H9 (cell line): ENCODE measurements around the gene NAGLU. TPM values are rescaled to one million over a fixed set of nuclear protein-coding genes. Genes with fewer than 3 reads are reported as not detected.

Experiments
- DNase-seq: peaks from one replicate; pipeline ENCODE4 v3.0.0-alpha.2; 2017
- H2AFZ ChIP-seq: one replicate; pipeline ENCODE4 v1.6.1; 2013; ENCODE audit warnings: mild to moderate bottlenecking, low read length, control low read depth, moderate library complexity
- H2AK5ac ChIP-seq: 2 replicates; pipeline ENCODE4 v1.6.1; 2013; ENCODE audit warnings: low read length, control low read depth, mixed read lengths; ENCODE audit not compliant: insufficient read length
- H2BK120ac ChIP-seq: one replicate; pipeline ENCODE4 v1.6.1; 2013; ENCODE audit warnings: low read depth, mild to moderate bottlenecking, low read length, control low read depth, inconsistent platforms; ENCODE audit not compliant: poor library complexity, severe bottlenecking
- H2BK12ac ChIP-seq: 2 replicates; pipeline ENCODE4 v1.6.1; 2013; ENCODE audit warnings: low read length, control low read depth, mixed read lengths, low read depth; ENCODE audit not compliant: insufficient read length
- H2BK15ac ChIP-seq: 2 replicates; pipeline ENCODE4 v1.6.1; 2013; ENCODE audit warnings: low read depth, low read length, control low read depth
- H2BK20ac ChIP-seq: one replicate; pipeline ENCODE4 v1.6.1; 2013; ENCODE audit warnings: low read depth, mild to moderate bottlenecking, low read length, control low read depth, inconsistent platforms; ENCODE audit not compliant: poor library complexity, severe bottlenecking
- H2BK5ac ChIP-seq: 2 replicates; pipeline ENCODE4 v1.6.1; 2013; ENCODE audit warnings: low read length, control low read depth, mixed read lengths; ENCODE audit not compliant: insufficient read length
- H3K14ac ChIP-seq: 2 replicates; pipeline ENCODE4 v1.6.1; 2013; ENCODE audit warnings: low read length, control low read depth; ENCODE audit not compliant: insufficient read depth
- H3K18ac ChIP-seq: 2 replicates; pipeline ENCODE4 v1.6.1; 2013; ENCODE audit warnings: low read depth, mild to moderate bottlenecking, mixed read lengths, low read length, control low read depth; ENCODE audit not compliant: insufficient read length
- H3K23ac ChIP-seq: 2 replicates; pipeline ENCODE4 v1.6.1; 2013; ENCODE audit warnings: low read length, control low read depth, mixed read lengths, low read depth; ENCODE audit not compliant: insufficient read length
- H3K23me2 ChIP-seq: 2 replicates; pipeline ENCODE4 v1.6.1; 2013; ENCODE audit warnings: low read depth, mild to moderate bottlenecking, mixed read lengths, low read length, control low read depth; ENCODE audit not compliant: insufficient read length, poor library complexity, severe bottlenecking
- H3K27ac ChIP-seq: 2 replicates; pipeline ENCODE4 v1.5.1; 2013; ENCODE audit warnings: low read length, control low read depth, mixed read lengths, low read depth; ENCODE audit not compliant: insufficient read length
- H3K27me3 ChIP-seq: 2 replicates; pipeline ENCODE4 v1.6.1; 2013; ENCODE audit warnings: low read length, control low read depth, inconsistent platforms; ENCODE audit not compliant: insufficient read depth
- H3K4ac ChIP-seq: 2 replicates; pipeline ENCODE4 v1.6.1; 2013; ENCODE audit warnings: low read depth, mild to moderate bottlenecking, control low read depth, inconsistent platforms, low read length, moderate library complexity
- H3K4me1 ChIP-seq: 2 replicates; pipeline ENCODE4 v1.6.1; 2013; ENCODE audit warnings: low read length, control low read depth, inconsistent platforms; ENCODE audit not compliant: insufficient read depth
- H3K4me2 ChIP-seq: 2 replicates; pipeline ENCODE4 v1.6.1; 2013; ENCODE audit warnings: low read length, control low read depth, mixed read lengths; ENCODE audit not compliant: insufficient read length, insufficient read depth
- H3K56ac ChIP-seq: 2 replicates; pipeline ENCODE4 v1.6.1; 2013; ENCODE audit warnings: low read depth, mild to moderate bottlenecking, mixed read lengths, low read length, control low read depth; ENCODE audit not compliant: insufficient read length
- H3K79me1 ChIP-seq: 2 replicates; pipeline ENCODE4 v1.6.1; 2013; ENCODE audit warnings: low read depth, mild to moderate bottlenecking, moderate library complexity, low read length, control low read depth, inconsistent platforms; ENCODE audit not compliant: insufficient read depth, poor library complexity, severe bottlenecking
- H3K79me2 ChIP-seq: 2 replicates; pipeline ENCODE4 v1.6.1; 2013; ENCODE audit warnings: low read length, control low read depth, inconsistent platforms; ENCODE audit not compliant: insufficient read depth
- H3K9ac ChIP-seq: 2 replicates; pipeline ENCODE4 v1.6.1; 2013; ENCODE audit warnings: low read length, control low read depth, mixed read lengths; ENCODE audit not compliant: insufficient read length; ENCODE audit errors: extremely low read depth
- H3K9me3 ChIP-seq: one replicate; pipeline ENCODE4 v1.6.1; 2013; ENCODE audit warnings: low read depth, low read length, inconsistent platforms; ENCODE audit not compliant: control insufficient read depth
- H3T11ph ChIP-seq: one replicate; pipeline ENCODE4 v1.6.1; 2013; ENCODE audit warnings: mild to moderate bottlenecking, low read length, control low read depth, inconsistent platforms
- H4K20me1 ChIP-seq: one replicate; pipeline ENCODE4 v1.6.1; 2013; ENCODE audit not compliant: control insufficient read depth, insufficient read length, insufficient read depth
- H4K5ac ChIP-seq: 2 replicates; pipeline ENCODE4 v1.6.1; 2013; ENCODE audit warnings: low read depth, mild to moderate bottlenecking, mixed read lengths, low read length, control low read depth; ENCODE audit not compliant: insufficient read length
- H4K8ac ChIP-seq: replicated peaks from 2 replicates; pipeline ENCODE4 v1.6.1; 2013; ENCODE audit warnings: low read length, control low read depth, mixed read lengths, low read depth; ENCODE audit not compliant: insufficient read length
- H4K91ac ChIP-seq: 2 replicates; pipeline ENCODE4 v1.6.1; 2013; ENCODE audit warnings: low read depth, mild to moderate bottlenecking, moderate library complexity, mixed read lengths, low read length, control low read depth; ENCODE audit not compliant: insufficient read length
- H3K27ac Mint-ChIP-seq, 3 experiments: 2 replicates in 2 of 3; 3 replicates in 1 of 3; pipeline ENCODE4 v1.8.0; 2020 to 2021; ENCODE audit warnings: mixed read lengths in 3 of 3, mild to moderate bottlenecking in 1 of 3, moderate library complexity in 1 of 3
- H3K27me3 Mint-ChIP-seq: 2 replicates; pipeline ENCODE4 v1.8.0; 2021; ENCODE audit warnings: low read depth, mild to moderate bottlenecking, moderate library complexity, mixed read lengths
- H3K36me3 Mint-ChIP-seq, 3 experiments: 2 replicates in 2 of 3; 3 replicates in 1 of 3; pipeline ENCODE4 v1.8.0; 2020 to 2021; ENCODE audit warnings: low read depth in 3 of 3, mixed read lengths in 3 of 3; ENCODE audit not compliant: insufficient read depth in 1 of 3
- H3K4me1 Mint-ChIP-seq, 2 experiments: 2 replicates each; pipeline ENCODE4 v1.8.0; 2020; ENCODE audit warnings: mixed read lengths in 2 of 2
- H3K4me3 Mint-ChIP-seq, 2 experiments: 2 replicates in 1 of 2; 3 replicates in 1 of 2; pipeline ENCODE4 v1.8.0; 2020 to 2021; ENCODE audit warnings: mild to moderate bottlenecking in 2 of 2, mixed read lengths in 2 of 2, moderate library complexity in 1 of 2
- H3K9me3 Mint-ChIP-seq, 2 experiments: 2 replicates in 1 of 2; 3 replicates in 1 of 2; pipeline ENCODE4 v1.8.0; 2020; ENCODE audit warnings: mild to moderate bottlenecking in 2 of 2, mixed read lengths in 2 of 2, moderate library complexity in 1 of 2
- CTCF ChIP-seq: fragments of 200-600 bp; sonication (generic); conservative IDR thresholded peaks from 3 replicates; pipeline ENCODE4 v1.8.0; 2021; ENCODE audit warnings: antibody characterized with exemption, mild to moderate bottlenecking
- WGBS: extraction: QIAGEN DNeasy Blood & Tissue Kit; methylation state at CpG from one replicate; pipeline ENCODE4 v1.1.7; 2013; ENCODE audit warnings: missing lambda C conversion rate, low lambda C conversion rate, mixed read lengths; ENCODE audit not compliant: insufficient read length; ENCODE audit errors: extremely low coverage; 5-methylcytosine and 5-hydroxymethylcytosine counted together
- total RNA-seq: library from RNA; stranded (reverse); gene quantifications from 2 replicates; pipeline ENCODE4 v1.2.1, GENCODE V29; 2021

The NAGLU gene
- total RNA-seq, 1 experiment from 2014 or later, result 23.5 TPM

- Histone ChIP-seq H2BK120ac (no peak overlapping the region), H3K4me1 (peaks cover 11% of the 10 kb centered on the region; the same call in 1 of the 2 replicates), H3K14ac (no peak overlapping the region), H3K4ac (no peak overlapping the region), H3K9me3 (no peaks in the 10 kb centered on the region), H4K91ac (no peak overlapping the region), H2BK15ac (no peak overlapping the region), H4K5ac (no peak overlapping the region), H2BK5ac (no peak overlapping the region), H2BK20ac (no peak overlapping the region), H3K79me1 (no peaks in the 10 kb centered on the region), H3K4me2 (no peak overlapping the region), H3K56ac (no peak overlapping the region), H3K23ac (no peak overlapping the region), H3K9ac (no peak overlapping the region), H3K18ac (no peak overlapping the region), H2AFZ (no peak overlapping the region), H3K23me2 (no peaks in the 10 kb centered on the region), H2AK5ac (no peak overlapping the region), H3T11ph (no peak overlapping the region), H3K79me2 (no peaks in the 10 kb centered on the region), H3K27ac (no peak overlapping the region), H4K20me1 (no peaks in the 10 kb centered on the region), H3K27me3 (peaks cover 2% of the 10 kb centered on the region; the same call in 1 of the 2 replicates), H4K8ac (no peak overlapping the region), H2BK12ac (no peak overlapping the region)
- peaks cover 25 to 40% of the 10 kb centered on the region in 2 experiments for H3K4me1 Mint-ChIP-seq
- H3K27ac Mint-ChIP-seq, result peak overlapping the region in 1 of 3 experiments; percentile 73; a peak in 1 of 7 replicates
- TF ChIP-seq CTCF, result no peak
- H3K36me3 Mint-ChIP-seq, result peaks cover 0 to 42% (median 30%) of the 10 kb centered on the region in 3 experiments; a peak in 5 of 7 replicates
- no peaks in the 10 kb centered on the region for H3K9me3 Mint-ChIP-seq
- H3K27me3 Mint-ChIP-seq, result peaks cover 8% of the 10 kb centered on the region
- peak; percentile 22 for DNase-seq
- WGBS, result no CpG with 5 or more reads among the region's 6 CpGs
- H3K4me3 Mint-ChIP-seq, result peak overlapping the region in 1 of 2 experiments; percentile 32; a peak in 2 of 5 replicates
Observed at GRCh38 chr17:42518755-42519545, 17.1 kb upstream of the NAGLU start.
